Activated CD8-positive, alpha-beta memory T cell treated with anti-CD3 and anti-CD28 coated beads for 4 hours (primary cell): ENCODE data around the gene CA5A.
"Not testable (repeated sequence)": the region's sequence is repeated elsewhere in the genome, so short reads cannot be mapped to it uniquely, and the experiment has no call there.

Experiments
- DNase-seq, 2 donors: peaks; one replicate each; pipeline ENCODE4 v3.0.0-alpha.2; 2020; ENCODE audit warnings: low read depth in 2 of 2

Gene CA5A

GRCh38 chr16:87924041-87924810, 12.1 kb downstream of the CA5A start:
- DNase-seq = no peak

- no peak for DNase-seq
Observed at GRCh38 chr16:87922250-87922871, 14.0 kb downstream of the CA5A start.

- DNase-seq = no peak
Observed at GRCh38 chr16:87921236-87921773, 15.0 kb downstream of the CA5A start.

DNA sequence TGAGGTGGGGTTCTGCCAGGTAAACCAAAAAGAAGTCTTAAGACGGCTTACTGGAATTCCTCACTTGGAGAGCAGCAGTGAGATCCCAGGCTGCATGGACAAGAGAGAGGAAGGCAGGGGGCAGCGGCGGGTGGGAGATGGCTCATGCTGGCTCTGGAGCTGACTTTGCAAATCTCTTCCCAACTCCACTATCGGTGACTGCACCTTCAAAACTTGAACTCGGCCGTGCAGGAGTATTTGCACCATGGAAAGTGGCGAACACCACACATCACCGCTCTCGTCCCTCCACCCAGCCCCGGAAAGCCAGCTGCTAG, 16.7 kb downstream of the CA5A start:
- DNase-seq = no peak

DNA sequence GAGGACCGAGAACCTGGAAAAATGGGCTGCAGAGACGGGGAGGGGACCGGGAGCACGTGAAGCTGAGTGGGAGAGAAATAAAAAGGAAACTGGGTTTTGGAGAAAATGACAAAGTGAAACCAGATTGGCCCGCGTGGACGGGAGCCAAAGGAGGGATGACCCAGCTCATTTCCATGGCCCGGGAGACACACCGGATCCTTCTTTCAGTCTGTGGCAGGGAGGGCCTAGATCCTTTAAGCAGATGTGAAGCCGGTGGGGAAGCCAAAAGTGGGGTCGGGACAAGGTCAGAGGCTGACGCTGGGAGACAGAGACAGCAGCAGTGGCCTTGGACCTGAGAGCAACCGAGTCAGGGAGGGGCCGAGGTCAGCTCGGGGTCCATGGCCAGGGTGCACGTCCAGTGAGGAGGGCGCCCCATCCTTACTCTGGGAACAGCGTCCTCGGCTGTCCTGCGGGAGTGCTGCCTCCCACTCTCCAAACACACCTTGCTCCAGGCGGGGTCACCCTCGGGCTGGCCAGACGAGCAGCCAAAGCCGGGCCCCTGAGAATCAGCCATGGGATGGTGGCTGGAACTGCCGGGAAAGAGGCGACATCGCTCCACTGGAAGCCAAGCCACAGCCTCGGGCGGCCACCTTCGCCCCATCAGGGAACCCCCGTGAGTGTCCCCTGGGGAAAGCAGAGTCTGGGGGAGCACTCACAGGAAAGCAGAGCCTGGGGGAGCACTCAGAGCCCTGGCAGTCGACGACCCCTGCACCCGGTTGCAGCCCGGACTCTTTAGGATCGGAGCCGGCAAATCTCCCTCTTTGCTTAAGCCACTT, 17.3 kb downstream of the CA5A start:
- no peak for DNase-seq

DNA sequence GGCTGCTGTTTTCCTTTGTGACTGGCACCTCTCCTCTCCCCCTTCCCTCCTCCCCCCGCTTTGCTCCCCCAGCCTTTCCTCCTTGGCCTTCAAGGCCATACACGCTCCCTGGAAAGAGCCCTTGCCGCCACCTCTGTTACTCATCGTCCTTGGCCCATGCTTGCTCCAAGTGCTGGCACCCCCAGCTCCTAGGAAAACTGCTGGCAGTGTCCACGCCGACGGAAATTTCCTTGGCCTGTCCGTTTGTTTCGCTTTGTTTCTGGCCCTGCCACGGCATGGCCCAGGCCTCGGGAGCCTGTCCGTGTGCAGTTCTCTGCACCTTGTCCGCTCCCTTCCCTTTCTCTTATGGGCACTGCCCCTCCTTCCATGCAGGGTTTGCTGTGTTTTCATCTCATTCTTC, 18.0 kb downstream of the CA5A start:
- no peak for DNase-seq

GRCh38 chr16:87917503-87917902, 18.8 kb downstream of the CA5A start:
- DNase-seq = no peak

DNA sequence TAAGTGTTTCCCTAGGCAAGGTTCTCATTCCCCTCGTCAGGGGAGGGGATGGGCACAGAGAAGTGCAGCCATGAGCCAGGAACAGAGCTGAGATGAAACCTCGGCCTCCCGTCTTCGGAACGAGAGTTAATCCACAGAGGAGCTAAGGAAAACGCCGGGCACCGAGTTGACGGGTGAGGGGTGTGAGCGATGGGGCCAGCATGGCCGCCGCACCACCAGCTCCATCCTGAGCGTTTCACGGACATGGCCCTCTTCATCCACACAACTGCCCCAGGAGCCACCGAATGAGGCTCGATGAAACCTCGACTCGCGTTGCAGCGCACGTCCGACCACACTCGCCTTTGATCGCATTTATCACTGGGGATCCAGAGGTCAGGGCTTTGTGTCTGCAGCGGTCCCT, 21.5 kb downstream of the CA5A start:
- no peak for DNase-seq

DNA sequence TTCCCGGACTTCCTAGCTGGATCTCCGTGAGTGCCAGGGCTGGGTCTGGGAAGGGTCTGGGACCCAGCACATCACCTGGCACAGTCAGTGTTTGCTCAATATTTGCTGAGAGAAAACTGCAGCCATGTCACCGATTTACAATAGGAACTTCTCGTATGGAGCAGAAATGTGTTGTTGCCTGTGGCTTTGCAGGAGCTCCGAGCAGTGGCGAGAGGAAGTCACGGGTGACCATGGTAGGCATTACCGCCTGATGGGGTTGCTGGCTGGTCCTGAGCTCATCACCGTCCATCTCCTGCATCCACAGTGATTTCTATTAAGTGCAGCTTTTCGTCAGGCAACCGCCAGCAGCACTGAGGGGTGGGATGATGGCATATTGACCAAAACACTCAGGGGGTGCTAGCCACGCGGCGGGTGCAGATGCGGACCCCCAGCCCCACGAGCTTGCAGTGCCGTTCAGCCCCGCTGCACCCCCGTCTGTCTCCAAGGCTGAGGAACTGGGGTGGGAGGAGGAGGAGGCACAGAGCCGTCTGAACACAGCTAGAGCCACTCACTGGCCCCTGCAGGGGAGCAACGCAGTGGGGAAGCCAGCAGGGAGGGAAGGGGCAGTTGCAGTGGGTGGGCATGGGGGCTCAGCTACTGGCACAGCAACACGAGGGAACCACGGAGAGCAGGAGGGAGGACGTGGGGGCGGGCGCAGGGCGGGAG, 22.2 kb downstream of the CA5A start:
- DNase-seq = not testable (repeated sequence)

- DNase-seq = not testable (repeated sequence)
Observed at GRCh38 chr16:87912691-87913090, 23.6 kb downstream of the CA5A start.

DNA sequence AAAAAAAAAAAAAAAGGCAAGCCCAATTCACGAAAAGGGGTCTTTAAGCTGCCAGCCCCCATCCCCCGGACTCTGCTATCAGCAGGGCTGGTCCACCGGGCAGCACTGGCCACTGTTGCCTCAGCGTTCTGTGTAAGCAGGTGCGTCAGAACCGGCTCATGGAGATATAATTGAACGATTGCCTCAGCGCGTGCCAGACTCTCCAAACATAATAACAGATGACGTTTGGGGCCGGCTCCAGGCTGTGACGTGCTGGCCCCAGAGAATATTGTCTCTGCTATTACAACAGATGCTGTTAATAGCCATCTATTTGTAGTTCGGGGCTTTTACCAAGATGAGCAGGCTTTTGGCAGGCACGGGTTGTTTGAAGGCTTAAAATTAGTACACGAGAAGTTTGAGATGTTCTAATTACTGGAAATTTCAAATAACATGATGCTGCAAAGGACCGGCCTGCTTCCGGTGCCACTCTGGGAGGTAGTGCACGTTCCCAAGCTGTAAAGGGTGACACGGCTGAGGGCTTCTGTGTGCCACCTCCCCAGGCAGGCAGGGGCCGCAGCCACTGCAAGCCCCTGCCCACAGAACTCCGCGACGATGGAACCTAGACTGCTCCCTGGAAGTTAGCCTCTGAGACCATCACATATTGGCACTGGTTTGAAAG, 25.1 kb downstream of the CA5A start:
- DNase-seq = not testable (repeated sequence)

DNA sequence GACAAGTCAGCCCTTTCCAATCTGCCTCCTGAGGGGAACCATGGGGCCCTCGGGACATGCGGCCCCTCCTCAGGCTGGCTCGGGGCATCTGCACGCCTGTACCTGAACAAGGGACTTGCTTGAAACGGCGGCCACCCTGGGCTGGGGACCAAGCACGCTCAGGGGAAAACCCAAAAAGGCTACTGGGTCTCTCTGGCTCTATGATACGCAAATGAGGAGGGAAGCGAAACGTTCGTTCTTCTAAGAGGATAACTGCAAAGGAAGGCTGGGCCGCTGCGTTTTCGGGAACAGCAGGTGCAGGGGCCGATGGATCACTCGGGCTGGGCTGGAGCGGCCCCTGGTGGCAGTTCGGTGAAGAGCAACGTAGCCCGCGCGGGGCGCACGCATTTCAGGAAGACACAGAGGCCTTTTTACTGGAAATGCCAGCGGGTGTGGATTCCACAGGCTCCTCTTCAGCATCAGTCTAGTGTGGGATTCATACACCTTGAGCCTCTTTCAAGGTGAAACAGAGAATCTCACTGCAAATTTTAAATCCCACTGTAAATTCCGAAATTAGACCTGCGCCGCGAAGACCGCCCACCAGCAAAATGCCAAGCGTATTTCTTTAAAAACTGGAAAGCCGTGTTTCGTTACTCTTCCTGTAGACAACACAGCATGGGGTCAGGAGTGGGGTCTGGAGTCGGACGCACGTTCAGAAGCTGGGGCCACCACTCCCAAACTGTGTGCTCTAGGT, 27.0 kb downstream of the CA5A start:
- peak; percentile 62 to 77 for DNase-seq

DNA sequence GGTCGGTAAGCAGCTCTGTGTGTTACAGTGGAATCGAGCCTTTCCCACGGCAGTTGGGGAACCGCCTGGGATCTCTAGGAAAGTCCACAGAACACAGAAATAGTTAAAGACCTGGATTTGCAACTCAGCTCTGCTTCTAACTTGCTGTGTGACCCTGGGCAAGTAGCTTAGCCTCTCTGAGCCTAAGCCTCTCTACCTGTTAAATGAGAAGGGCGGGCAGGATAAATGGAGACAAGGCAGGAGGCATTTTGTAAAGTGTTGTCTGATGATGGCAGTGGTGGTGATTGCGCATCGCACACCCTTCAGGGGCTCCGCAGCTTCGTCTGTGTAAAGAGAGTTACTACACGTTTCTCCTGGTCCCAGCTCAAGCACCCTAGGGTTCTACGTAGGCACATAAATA, 28.2 kb downstream of the CA5A start:
- not testable (repeated sequence) for DNase-seq

DNA sequence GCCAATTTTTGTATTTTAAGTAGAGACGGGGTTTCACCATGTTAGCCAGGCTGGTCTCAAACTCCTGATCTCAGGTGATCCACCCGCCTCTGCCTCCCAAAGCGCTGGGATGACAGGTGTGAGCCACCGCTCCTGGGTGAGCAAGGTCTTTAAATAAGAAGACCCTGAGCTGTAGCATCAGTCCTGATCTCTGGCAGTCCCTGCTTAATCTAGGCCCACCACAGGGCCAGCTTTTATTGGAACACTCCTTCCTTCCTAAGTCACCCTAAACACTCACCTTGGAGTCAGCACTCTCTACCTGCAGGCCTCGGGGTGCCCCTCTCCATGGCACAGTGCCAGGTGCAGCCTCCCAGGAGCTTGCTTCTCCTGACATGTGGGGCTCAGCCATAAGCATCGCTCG, 30.8 kb downstream of the CA5A start:
- not testable (repeated sequence) for DNase-seq

GRCh38 chr16:87904963-87905362, 31.4 kb downstream of the CA5A start:
- DNase-seq = not testable (repeated sequence)

DNA sequence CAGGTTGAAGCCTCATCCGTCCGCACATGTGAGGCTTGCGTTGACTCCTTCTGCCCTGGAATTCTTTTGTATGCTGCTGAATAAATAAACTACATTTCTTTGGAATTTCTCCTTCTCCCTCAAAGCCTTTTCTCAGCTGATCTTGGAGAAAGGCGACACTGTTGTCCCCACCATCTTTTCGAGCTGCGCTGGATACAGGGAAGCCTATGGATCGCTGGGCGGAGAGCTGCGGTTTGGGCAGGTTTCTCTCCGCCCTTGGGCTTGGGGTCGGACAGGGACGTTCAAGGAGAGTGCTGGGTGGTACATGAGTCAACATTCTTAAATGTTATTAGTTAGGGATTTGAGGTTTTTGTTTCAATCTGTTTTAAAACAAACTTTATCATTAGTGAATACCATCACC, 35.8 kb downstream of the CA5A start:
- DNase-seq = not testable (repeated sequence)

DNA sequence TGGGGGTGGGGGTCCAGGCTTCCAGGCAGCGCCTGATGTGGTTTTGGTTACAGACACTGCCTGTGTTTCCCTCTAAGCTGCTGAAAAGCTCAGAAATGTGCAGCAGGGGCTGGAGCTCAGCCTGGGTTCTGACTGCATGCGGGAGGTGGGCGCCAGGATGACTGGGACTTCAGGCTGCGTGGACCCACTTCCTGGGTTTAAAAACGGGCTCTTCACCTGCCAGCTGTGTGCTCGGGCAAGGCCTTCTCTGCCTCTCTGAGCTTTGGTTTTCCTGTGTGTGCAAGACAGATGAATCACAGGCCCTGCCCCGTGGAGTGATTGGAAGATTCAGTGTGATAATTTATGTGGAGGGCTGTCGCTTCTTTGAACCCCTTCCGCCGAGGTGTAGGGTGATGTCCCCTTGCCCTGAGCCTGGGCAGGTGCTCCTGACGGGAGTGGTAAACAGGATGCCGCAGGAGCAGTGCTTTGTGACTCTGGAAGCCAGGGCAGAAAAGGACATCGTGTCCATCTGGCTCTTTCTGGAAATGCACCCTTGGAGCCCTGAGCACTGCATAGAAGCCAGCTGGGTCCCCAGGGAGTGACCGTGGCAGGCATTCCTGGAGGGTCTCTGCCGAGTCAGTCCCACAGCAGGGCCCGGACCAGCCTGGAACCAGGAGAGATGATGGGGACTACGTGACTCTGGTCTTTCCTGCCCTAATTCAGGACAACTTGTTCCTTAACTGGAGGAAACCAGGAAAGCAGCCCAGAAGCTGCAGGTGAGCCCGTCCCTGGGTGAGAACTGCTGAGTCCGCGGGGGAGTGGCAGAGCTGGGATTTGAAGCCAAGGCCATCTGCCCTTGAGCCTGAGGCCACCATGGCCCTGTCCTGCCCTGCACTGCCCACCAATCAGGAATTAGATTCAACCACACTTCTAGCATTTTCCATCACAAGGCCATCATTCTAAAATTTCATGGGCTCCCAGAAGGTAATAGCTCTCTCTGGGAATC, 38.5 kb downstream of the CA5A start:
- peak; percentile 41 to 51 for DNase-seq

GRCh38 chr16:87896924-87897520, 39.3 kb downstream of the CA5A start:
- DNase-seq = not testable (repeated sequence)
